Measurements from ENCODE around the gene A1BG.

DNA sequence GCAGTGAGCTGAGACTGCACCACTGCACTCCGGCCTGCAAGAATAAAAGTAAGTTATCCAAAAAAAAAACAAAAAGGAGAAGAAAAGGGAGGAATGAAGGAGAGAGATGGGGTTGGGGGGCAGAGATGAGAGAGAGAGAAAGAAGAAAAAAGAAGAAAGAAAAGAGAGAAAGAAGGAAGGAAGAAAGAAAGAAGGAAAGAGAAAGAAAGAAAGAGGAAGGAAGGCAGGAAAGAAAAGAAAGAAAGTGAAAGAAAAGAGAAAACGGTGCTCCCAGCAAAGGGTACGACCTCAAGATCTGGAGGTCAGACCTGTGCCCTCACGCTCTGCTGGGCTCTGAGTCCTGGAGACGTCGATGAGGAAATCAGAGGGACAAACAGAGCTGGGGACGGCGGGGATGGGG, 3.7 kb downstream of the A1BG start:
- TF ChIP-seq, protein P1, sequence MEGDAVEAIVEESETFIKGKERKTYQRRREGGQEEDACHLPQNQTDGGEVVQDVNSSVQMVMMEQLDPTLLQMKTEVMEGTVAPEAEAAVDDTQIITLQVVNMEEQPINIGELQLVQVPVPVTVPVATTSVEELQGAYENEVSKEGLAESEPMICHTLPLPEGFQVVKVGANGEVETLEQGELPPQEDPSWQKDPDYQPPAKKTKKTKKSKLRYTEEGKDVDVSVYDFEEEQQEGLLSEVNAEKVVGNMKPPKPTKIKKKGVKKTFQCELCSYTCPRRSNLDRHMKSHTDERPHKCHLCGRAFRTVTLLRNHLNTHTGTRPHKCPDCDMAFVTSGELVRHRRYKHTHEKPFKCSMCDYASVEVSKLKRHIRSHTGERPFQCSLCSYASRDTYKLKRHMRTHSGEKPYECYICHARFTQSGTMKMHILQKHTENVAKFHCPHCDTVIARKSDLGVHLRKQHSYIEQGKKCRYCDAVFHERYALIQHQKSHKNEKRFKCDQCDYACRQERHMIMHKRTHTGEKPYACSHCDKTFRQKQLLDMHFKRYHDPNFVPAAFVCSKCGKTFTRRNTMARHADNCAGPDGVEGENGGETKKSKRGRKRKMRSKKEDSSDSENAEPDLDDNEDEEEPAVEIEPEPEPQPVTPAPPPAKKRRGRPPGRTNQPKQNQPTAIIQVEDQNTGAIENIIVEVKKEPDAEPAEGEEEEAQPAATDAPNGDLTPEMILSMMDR (IDR thresholded peaks at IDR 0.05; ENCODE audit: poor library complexity) = no peak
- TF ChIP-seq EZH2 (IDR thresholded peaks at IDR 0.05; ENCODE audit: borderline replicate concordance) (no peak), EZH2phosphoT487 (IDR thresholded peaks at IDR 0.05; ENCODE audit: low read depth, severe bottlenecking, unreplicated experiment) (no peak)
